IPS-18c (cell line): ENCODE results near the gene SEL1L.
"Not testable (repeated sequence)": the region's sequence is repeated elsewhere in the genome, so short reads cannot be mapped to it uniquely, and the experiment has no call there.

Source experiments
- H3K4me3 ChIP-seq: 2 replicates; pipeline ENCODE4 v1.7.0; 2013; ENCODE audit warnings: low read depth, mild to moderate bottlenecking, low read length, moderate library complexity; ENCODE audit not compliant: insufficient read depth
- H3K9me3 ChIP-seq: one replicate; pipeline ENCODE4 v1.6.1; 2013; ENCODE audit warnings: mild to moderate bottlenecking, low read length, moderate library complexity; ENCODE audit not compliant: control insufficient read depth, insufficient read depth

Gene SEL1L

GRCh38 chr14:81464253-81465002 is 69.2 kb downstream of the SEL1L start:
- H3K4me3 ChIP-seq = peak overlapping the region; percentile 17; the same call in 1 of the 2 replicates
- no peaks in the 10 kb centered on the region for H3K9me3 ChIP-seq

DNA sequence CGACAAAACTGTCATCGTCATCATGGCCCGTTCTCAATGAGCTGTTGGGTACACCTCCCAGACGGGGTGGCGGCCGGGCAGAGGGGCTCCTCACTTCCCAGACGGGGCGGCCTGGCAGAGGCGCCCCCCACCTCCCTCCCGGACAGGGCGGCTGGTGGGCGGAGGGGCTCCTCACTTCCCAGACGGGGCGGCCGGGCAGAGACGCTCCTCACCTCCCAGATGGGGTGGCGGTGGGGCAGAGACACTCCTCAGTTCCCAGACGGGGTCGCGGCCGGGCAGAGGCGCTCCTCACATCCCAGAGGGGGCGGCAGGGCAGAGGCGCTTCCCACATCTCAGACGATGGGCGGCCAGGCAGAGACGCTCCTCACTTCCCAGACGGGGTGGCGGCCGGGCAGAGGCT is 71.3 kb downstream of the SEL1L start:
- H3K9me3 ChIP-seq = not testable (repeated sequence)

DNA sequence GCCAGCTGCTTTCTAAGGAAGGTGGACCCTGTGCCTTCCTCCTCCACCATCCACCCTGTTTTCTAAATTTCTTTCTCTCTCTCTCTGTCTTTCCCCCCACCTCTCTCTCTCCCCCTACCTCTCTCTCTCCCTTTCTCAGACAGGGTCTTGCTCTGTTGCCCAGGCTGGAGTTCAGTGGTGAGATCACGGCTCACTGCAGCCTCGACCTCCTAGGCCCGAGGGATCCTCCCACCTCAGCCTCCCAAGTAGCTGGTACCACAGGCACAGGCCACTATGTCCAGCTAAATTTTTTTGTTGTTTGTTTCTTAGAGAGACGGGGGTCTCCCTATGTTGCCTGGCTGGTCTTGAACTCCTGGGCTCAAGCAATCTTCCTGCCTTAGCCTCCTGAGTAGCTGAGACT is 73.7 kb downstream of the SEL1L start:
- H3K9me3 ChIP-seq = peaks cover 2% of the 10 kb centered on the region
- H3K4me3 ChIP-seq = no peak overlapping the region

More for the DNA sequence above, 71.3 kb downstream of the SEL1L start:
- H3K4me3 ChIP-seq = not testable (repeated sequence)

- Histone ChIP-seq H3K9me3 (peaks cover 2% of the 10 kb centered on the region), H3K4me3 (no peak overlapping the region)
Measured at GRCh38 chr14:81458352-81458751, 75.3 kb downstream of the SEL1L start.

DNA sequence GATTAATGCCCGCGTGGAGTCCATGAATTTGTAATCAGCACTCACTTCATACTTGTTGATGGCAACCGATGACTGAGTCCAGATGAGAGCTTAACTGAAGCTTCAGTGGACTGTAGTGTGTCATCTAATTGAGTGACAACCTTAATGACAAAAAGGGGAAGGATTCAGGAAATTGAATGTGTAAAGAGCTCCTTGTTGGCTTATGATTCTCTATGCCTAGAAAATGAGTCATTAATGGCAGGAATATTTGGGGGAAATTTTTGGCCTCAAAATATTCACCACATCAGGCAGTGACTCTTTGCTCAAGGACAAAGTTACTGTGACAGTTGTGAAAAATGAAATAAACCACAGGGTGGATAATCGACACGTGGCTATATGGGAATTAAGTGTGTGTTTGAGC is 78.3 kb downstream of the SEL1L start:
- Histone ChIP-seq H3K4me3 (no peak overlapping the region), H3K9me3 (peaks cover 2% of the 10 kb centered on the region)

GRCh38 chr14:81454572-81455218 is 79.0 kb downstream of the SEL1L start:
- peaks cover 2% of the 10 kb centered on the region for H3K9me3 ChIP-seq
- no peak overlapping the region for H3K4me3 ChIP-seq

DNA sequence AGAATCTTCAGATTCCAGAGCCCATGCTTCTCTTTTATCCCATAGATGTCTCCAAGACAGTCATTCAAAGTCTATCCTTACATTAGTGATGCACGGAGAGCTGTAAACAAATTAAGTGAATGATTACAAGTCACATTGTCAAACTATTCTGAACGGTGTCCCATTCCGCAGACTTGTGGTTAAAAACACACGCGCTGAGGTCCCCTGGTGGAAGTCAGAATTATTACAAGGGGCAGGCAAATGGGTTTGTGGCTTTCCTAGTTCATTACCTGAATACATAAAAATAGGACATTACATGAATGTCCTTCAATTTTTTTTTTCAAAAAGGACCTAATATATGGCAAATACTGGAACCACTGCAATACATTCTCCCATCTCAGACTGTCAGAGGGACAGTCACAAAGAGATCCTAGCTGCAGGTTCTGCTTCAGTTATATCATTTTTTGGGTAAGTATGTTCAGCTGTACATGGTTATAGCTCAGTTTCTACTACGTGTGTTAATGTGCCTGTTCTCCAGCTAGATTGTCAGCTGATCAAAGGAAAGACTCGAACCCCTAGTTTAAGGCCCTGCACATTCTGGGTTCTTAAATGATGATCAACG is 80.4 kb downstream of the SEL1L start:
- peaks cover 2% of the 10 kb centered on the region for H3K9me3 ChIP-seq
- no peak overlapping the region for H3K4me3 ChIP-seq

- H3K4me3 ChIP-seq = no peak overlapping the region
- peaks cover 2% of the 10 kb centered on the region for H3K9me3 ChIP-seq
Measured at GRCh38 chr14:81452341-81453133, 81.1 kb downstream of the SEL1L start.

DNA sequence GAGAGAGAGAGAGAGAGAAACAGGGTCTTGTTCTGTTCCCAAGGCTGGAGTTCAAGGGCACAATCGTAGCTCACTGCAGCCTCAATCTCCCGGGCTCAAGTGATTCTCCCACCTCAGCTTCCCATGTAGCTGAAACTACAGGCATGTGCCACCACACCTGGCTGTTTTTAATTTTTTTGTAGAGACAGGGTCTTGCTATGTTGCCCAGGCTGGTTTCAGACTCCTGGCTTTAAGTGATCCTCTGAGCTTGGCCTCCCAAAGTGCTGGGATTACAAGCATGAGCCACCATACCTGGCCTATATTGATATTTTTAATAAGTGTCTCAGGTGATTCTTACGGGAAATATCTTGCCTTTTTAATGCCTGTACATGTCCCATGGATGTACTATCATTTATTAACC is 82.7 kb downstream of the SEL1L start:
- no peak overlapping the region for H3K4me3 ChIP-seq
- peaks cover 1% of the 10 kb centered on the region for H3K9me3 ChIP-seq

GRCh38 chr14:81450100-81450531 is 83.5 kb downstream of the SEL1L start:
- Histone ChIP-seq H3K4me3 (no peak overlapping the region), H3K9me3 (no peaks in the 10 kb centered on the region)

DNA sequence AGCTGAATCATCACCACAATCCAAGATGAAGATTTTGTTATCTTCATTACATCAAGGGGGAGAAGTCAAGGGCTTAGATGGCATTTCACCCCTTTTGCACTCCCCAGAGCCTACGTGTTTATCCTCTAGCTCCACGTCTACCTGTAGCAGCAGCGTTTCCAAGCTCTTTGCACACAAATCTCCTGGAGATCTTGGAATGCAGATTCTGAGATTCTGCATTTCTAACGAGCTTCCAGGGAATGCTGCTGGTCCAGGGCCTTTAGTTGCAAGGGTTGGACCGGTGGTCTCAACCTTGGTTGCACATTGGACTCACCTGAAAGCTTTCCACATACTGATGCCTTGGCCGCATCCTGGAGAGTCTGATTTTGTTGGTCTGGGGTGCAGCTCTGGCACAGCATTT is 84.1 kb downstream of the SEL1L start:
- H3K4me3 ChIP-seq = 0 out of 2 replicates have a peak overlapping the region, but pooled peaks have one; percentile 6

GRCh38 chr14:81449114-81449513 is 84.5 kb downstream of the SEL1L start:
- H3K4me3 ChIP-seq = no peak overlapping the region
- no peaks in the 10 kb centered on the region for H3K9me3 ChIP-seq

More for the DNA sequence above, 84.1 kb downstream of the SEL1L start:
- no peaks in the 10 kb centered on the region for H3K9me3 ChIP-seq

GRCh38 chr14:81447021-81447764 is 86.5 kb downstream of the SEL1L start:
- Histone ChIP-seq H3K9me3 (no peaks in the 10 kb centered on the region), H3K4me3 (no peak overlapping the region)

DNA sequence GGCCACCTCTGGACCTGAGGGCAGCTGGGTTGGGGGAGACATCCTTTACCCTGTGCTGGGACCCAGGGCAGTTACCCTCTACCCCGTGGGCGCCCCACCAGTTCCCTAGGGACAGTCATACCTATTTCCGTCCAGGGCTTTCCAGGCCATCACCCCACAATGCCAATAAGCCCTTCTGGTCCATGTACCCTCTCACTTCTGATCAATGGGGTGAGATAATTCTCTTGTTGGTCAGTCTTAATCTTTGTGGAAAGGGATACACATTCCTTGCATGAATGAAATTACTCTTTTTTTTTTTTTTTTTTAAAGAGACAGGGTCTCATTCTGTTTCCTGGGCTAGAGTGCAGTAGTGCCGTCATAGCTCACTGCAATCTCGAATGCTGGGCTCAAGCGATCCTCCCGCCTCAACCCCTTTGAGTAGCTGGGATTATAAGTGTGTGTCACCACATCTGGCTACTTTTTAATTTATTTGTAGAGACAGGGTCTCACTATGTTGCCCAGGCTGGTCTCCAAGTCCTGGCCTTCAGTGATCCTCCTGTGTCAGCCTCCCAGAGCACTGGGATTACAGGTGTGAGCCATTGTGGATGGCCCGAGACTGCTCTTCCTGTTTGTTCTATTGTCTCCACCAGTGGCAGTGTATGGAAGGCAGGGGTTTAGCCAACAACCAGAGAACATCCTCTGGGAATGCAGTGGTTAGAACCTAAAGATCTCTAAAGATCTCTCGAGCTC is 87.2 kb downstream of the SEL1L start:
- Histone ChIP-seq H3K9me3 (no peaks in the 10 kb centered on the region), H3K4me3 (no peak overlapping the region)

DNA sequence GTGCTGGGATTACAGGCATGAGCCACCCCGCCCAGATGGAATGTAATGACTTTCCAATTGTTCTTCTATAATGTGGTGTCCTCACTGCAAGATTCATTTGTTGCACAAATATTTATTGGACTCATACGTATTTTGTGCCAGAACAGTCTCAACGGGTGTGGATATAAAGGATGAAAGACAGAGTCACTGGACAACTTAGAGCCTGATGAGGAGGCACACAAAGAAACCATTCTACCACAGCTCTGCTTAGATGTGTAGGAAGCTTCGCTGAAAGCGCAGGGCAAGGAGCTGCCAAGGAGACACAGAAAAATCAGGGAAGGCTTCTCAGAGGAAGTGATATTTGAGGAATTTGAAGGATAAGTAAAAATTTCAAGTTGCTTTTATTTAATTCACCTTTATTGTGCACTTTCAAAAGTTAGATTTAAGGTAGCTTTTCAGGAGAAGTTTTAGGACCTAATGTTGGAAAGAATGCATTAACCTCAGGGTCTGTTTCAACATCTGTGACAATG is 92.0 kb downstream of the SEL1L start:
- no peaks in the 10 kb centered on the region for H3K9me3 ChIP-seq
- no peak overlapping the region for H3K4me3 ChIP-seq

- Histone ChIP-seq H3K4me3 (no peak overlapping the region), H3K9me3 (no peaks in the 10 kb centered on the region)
Measured at GRCh38 chr14:81440041-81440440, 93.6 kb downstream of the SEL1L start.
